ENCODE results near the gene PDE7B.

PDE7B gene

DNA sequence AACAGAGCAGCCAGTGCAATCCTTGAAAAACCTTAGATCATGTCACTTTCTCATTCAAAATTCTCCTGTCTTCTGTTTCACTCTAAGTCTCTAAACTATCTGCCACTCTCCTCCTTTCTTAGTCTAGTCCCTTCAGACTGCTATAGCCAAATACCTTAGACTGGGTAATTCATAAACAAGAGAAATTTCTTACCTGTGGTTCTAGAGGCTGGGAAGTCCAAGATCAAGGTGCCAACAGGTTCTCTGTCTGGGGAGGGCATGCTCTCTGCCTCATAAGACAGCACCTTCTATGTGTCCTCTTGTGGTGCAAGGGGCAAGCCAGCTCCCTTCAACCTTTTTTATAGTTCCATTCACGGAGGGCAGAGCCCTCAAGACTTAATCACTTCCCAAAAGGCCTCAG lies 242.3 kb downstream of the PDE7B start:
- Histone ChIP-seq H3K4me3 (replicated peaks; ENCODE audit: low read depth, low read length) (no peak overlapping the region), H3K36me3 (ENCODE audit: control insufficient read depth, insufficient read depth, low read length) (no peaks in the 10 kb centered on the region), H3K27me3 (replicated peaks; ENCODE audit: control insufficient read depth, insufficient read depth, low read length) (no peaks in the 10 kb centered on the region)
- no peak for DNase-seq (ENCODE audit: extremely low read depth, insufficient read length)
- TF ChIP-seq, protein P1, sequence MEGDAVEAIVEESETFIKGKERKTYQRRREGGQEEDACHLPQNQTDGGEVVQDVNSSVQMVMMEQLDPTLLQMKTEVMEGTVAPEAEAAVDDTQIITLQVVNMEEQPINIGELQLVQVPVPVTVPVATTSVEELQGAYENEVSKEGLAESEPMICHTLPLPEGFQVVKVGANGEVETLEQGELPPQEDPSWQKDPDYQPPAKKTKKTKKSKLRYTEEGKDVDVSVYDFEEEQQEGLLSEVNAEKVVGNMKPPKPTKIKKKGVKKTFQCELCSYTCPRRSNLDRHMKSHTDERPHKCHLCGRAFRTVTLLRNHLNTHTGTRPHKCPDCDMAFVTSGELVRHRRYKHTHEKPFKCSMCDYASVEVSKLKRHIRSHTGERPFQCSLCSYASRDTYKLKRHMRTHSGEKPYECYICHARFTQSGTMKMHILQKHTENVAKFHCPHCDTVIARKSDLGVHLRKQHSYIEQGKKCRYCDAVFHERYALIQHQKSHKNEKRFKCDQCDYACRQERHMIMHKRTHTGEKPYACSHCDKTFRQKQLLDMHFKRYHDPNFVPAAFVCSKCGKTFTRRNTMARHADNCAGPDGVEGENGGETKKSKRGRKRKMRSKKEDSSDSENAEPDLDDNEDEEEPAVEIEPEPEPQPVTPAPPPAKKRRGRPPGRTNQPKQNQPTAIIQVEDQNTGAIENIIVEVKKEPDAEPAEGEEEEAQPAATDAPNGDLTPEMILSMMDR (IDR thresholded peaks at IDR 0.05; ENCODE audit: insufficient read depth, low read length, poor library complexity, severe bottlenecking), result no peak

DNA sequence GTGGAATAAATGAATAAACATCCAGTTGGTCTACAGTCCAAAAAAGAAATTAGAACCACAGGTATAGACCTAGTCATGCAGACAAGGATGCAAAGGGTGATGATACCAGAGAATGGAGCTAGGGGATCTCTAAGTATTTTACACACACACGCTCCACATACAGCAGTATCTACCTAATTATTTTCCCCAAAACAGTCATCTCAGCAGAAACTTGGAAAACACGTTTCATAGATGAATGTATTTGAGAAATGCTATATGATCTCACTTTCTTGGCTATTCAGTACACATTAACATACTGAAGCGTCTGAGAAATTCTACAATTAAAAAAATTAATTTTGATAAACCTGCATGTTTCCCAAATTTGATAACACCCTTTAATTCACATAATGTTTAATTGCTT lies 243.3 kb downstream of the PDE7B start:
- no peak for DNase-seq (ENCODE audit: extremely low read depth, insufficient read length)
- Histone ChIP-seq H3K27me3 (replicated peaks; ENCODE audit: control insufficient read depth, insufficient read depth, low read length) (no peaks in the 10 kb centered on the region), H3K4me3 (replicated peaks; ENCODE audit: low read depth, low read length) (no peak overlapping the region), H3K36me3 (ENCODE audit: control insufficient read depth, insufficient read depth, low read length) (no peaks in the 10 kb centered on the region)
- TF ChIP-seq, protein P1 (IDR thresholded peaks at IDR 0.05; ENCODE audit: insufficient read depth, low read length, poor library complexity, severe bottlenecking), result no peak

DNA sequence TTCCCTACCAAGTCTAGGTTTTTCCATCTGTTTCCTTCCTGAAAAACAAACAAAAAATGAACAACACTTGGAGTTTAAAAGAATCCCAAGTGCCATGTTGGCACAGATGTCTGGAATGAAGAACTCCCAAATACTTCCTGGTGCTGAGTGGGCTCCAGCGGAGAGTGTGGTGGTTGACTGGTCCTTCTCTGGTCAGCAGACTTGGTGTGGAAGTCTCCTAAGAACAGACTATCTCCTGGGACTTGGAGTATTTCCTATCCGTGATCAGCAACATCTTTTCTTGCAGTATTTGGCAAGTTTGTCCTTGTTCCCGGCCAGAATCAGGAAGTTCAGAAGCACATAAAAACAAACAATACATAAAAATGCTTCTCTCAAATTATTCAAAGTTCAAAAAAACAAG lies 244.5 kb downstream of the PDE7B start:
- TF ChIP-seq, protein P1 (IDR thresholded peaks at IDR 0.05; ENCODE audit: insufficient read depth, low read length, poor library complexity, severe bottlenecking), result no peak
- Histone ChIP-seq H3K4me3 (replicated peaks; ENCODE audit: low read depth, low read length) (no peak overlapping the region), H3K27me3 (replicated peaks; ENCODE audit: control insufficient read depth, insufficient read depth, low read length) (no peaks in the 10 kb centered on the region), H3K36me3 (ENCODE audit: control insufficient read depth, insufficient read depth, low read length) (no peaks in the 10 kb centered on the region)
- DNase-seq (ENCODE audit: extremely low read depth, insufficient read length), result no peak

DNA sequence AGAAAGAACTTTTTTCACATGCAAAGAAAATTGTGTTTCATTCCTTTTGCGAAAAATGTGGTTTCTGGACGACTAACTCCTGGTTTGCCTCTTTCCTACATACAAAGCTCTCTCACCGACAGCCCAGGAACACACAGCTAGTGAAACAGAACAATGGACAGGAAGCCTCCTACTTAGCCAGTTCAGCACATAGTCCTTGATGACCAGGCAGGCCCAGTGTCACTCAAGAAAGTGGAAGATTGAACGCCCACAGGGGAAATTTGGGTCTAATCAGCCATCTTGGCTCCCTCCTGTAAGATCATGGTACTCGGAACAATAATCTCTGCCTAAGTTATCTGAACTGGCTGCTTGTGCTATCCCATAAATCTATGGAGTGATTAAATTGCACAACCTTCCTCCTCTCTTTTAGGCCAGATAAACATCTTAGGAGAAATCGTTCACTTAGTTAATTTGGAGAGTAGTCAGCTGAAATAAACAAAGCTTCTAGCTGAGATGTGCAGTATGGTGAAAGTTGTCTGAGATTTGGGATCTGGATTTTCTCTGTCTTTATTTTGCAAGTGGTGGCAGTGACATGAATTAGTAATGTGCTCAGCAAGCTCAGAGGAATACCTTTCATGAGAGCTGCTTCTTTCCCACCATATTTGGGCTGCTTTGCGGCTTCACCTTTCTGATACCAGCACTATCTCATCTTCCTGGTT lies 251.6 kb downstream of the PDE7B start:
- Histone ChIP-seq H3K4me3 (replicated peaks; ENCODE audit: low read depth, low read length) (no peak overlapping the region), H3K27me3 (replicated peaks; ENCODE audit: control insufficient read depth, insufficient read depth, low read length) (no peaks in the 10 kb centered on the region), H3K36me3 (ENCODE audit: control insufficient read depth, insufficient read depth, low read length) (no peaks in the 10 kb centered on the region)
- TF ChIP-seq, protein P1 (IDR thresholded peaks at IDR 0.05; ENCODE audit: insufficient read depth, low read length, poor library complexity, severe bottlenecking), result no peak
- no peak for DNase-seq (ENCODE audit: extremely low read depth, insufficient read length)

DNA sequence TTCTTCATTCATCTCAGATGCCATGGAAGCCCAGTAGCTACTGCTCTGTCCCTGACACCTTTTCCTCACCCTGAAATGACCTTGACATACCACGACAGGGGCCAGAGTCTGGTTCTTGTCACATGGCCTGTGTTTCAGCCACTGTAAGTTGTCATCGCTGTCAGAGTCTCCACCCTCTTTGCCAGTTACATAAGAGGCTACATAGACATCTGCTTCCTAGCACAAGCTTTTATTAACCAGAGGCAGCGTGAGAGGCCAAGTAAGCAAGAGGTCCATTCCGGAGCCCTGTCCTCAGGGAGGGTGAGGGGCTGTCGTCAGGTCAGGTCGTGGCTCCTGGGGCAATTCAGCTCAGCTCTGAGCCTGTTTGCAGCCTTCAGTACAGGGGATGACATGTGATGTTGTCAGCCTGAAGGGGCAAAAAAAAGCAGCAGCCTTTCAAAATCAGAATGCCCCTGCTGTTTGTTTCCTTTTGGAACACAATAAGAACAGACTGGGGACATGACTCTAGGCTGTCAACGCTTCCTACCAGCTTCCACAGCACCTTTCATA lies 252.3 kb downstream of the PDE7B start:
- H3K27me3 ChIP-seq (replicated peaks; ENCODE audit: control insufficient read depth, insufficient read depth, low read length), result no peaks in the 10 kb centered on the region; the same call in 1 of the 2 replicates
- DNase-seq (ENCODE audit: extremely low read depth, insufficient read length), result no peak
- H3K36me3 ChIP-seq (ENCODE audit: control insufficient read depth, insufficient read depth, low read length), result no peaks in the 10 kb centered on the region
- TF ChIP-seq, protein P1 (IDR thresholded peaks at IDR 0.05; ENCODE audit: insufficient read depth, low read length, poor library complexity, severe bottlenecking), result no peak
- H3K4me3 ChIP-seq (replicated peaks; ENCODE audit: low read depth, low read length), result no peak overlapping the region

Measured in GM06990 (cell line).